ENCODE measurements around the gene FBXL2. TPM values are rescaled to one million over a fixed set of nuclear protein-coding genes. Genes with fewer than 3 reads are reported as not detected.

The FBXL2 gene
- total RNA-seq, 3 donors from 2014 or later (not counting 1 experiment from before 2014, with no cell fraction given): not detected

DNA sequence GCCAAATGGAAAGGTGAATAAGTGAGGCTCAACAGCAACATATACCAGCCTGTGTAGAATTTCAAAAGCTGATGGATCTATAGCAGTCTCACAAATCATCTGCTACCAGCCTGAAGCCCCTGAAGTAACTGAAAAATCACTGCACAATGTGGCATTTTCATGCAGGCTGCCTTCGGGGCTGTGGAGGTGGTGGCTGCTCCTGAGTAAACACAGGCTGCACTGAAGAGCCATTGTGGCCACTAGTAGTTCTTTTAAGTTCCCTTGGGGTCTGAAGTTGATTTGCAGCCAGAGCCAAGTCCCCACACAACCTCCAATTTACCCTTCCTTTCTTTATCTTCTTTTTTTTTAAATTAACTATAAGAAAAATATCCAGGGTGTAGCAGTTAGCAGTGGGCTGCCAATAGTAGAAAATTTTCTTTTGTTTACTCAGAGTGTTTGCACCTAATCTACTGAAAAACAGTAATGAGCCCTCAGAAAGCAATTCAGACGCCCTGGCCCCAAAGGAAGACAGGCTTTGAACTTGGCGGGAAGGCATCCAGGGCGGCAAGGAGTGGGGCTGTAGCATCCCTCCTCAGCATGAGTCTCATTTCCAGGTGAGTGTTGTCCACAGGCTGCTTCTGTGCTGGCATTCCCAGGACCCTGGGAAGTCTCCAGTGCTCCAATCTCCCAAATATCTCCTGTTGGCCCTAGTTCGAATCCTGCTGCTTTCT, 45.3 kb upstream of the FBXL2 start:
- peaks cover 0 to 3% of the 10 kb centered on the region in 2 donors for H3K27me3 Mint-ChIP-seq (ENCODE audit: low read depth in 2 of 2)
- TF ChIP-seq, protein P1, sequence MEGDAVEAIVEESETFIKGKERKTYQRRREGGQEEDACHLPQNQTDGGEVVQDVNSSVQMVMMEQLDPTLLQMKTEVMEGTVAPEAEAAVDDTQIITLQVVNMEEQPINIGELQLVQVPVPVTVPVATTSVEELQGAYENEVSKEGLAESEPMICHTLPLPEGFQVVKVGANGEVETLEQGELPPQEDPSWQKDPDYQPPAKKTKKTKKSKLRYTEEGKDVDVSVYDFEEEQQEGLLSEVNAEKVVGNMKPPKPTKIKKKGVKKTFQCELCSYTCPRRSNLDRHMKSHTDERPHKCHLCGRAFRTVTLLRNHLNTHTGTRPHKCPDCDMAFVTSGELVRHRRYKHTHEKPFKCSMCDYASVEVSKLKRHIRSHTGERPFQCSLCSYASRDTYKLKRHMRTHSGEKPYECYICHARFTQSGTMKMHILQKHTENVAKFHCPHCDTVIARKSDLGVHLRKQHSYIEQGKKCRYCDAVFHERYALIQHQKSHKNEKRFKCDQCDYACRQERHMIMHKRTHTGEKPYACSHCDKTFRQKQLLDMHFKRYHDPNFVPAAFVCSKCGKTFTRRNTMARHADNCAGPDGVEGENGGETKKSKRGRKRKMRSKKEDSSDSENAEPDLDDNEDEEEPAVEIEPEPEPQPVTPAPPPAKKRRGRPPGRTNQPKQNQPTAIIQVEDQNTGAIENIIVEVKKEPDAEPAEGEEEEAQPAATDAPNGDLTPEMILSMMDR (IDR thresholded peaks at IDR 0.05): no peak
- H3K4me3 Mint-ChIP-seq: no peak overlapping the region
- ATAC-seq (no peak), DNase-seq (no peak)
- H3K9me3 ChIP-seq (ENCODE audit: control insufficient read depth, insufficient read depth, low read length): no peaks in the 10 kb centered on the region
- no peak overlapping the region for H3K4me3 ChIP-seq (ENCODE audit: low read length)
- no peaks in the 10 kb centered on the region for H3K27me3 ChIP-seq (ENCODE audit: control insufficient read depth, insufficient read depth, low read length)
- intact Hi-C loops (cut with micrococcal nuclease): no loop called here
- peaks cover 0 to 2% of the 10 kb centered on the region in 2 donors for H3K9me3 Mint-ChIP-seq
- H3K36me3 Mint-ChIP-seq: no peaks in the 10 kb centered on the region
- H3K4me1 ChIP-seq (ENCODE audit: control insufficient read depth, insufficient read depth, low read length): no peaks in the 10 kb centered on the region
- no peak overlapping the region for H3K27ac Mint-ChIP-seq
- 68% methylated on average over 5 of the region's 5 CpGs for WGBS (ENCODE audit: insufficient coverage)
- H3K27ac ChIP-seq (ENCODE audit: low read length): no peak overlapping the region
- no peaks in the 10 kb centered on the region for H3K4me1 Mint-ChIP-seq
- no peaks in the 10 kb centered on the region for H3K36me3 ChIP-seq (ENCODE audit: control insufficient read depth, insufficient read depth, low read length)

DNA sequence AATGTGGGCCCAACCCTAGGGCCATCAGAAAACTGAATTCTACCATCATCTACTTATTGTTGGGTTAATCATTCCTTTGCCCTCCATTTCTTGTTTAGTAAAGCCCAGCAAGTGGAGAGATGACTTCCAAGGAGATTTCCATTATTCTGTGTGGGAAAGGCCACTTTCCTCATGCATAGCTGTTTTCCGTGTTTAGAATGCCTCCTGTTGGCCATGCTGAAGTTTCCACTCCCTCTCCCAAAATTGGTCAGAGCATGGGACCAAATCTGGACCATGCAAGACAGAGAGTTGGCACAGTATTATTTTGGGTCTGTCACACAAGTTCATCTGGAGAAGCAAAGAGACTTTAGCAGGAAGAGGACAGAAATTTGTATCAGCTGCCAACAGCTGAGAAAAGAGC, 43.4 kb upstream of the FBXL2 start:
- Mint-ChIP-seq H3K36me3 (no peaks in the 10 kb centered on the region), H3K4me3 (no peak overlapping the region), H3K9me3 (peaks cover 0 to 2% of the 10 kb centered on the region in 2 donors), H3K27me3 (ENCODE audit: low read depth in 2 of 2) (peaks cover 3 to 6% of the 10 kb centered on the region in 2 donors), H3K27ac (no peak overlapping the region), H3K4me1 (no peaks in the 10 kb centered on the region)
- TF ChIP-seq, protein P1 (IDR thresholded peaks at IDR 0.05): no peak
- Histone ChIP-seq H3K9me3 (ENCODE audit: control insufficient read depth, insufficient read depth, low read length) (no peaks in the 10 kb centered on the region), H3K4me3 (ENCODE audit: low read length) (no peak overlapping the region), H3K27me3 (ENCODE audit: control insufficient read depth, insufficient read depth, low read length) (no peaks in the 10 kb centered on the region), H3K4me1 (ENCODE audit: control insufficient read depth, insufficient read depth, low read length) (no peaks in the 10 kb centered on the region), H3K36me3 (ENCODE audit: control insufficient read depth, insufficient read depth, low read length) (no peaks in the 10 kb centered on the region), H3K27ac (ENCODE audit: low read length) (no peak overlapping the region)
- WGBS (ENCODE audit: insufficient coverage): 94% methylated on average over 1 of the region's 1 CpG
- DNase-seq (no peak), ATAC-seq (no peak)
- intact Hi-C loops (cut with micrococcal nuclease): no loop called here

DNA sequence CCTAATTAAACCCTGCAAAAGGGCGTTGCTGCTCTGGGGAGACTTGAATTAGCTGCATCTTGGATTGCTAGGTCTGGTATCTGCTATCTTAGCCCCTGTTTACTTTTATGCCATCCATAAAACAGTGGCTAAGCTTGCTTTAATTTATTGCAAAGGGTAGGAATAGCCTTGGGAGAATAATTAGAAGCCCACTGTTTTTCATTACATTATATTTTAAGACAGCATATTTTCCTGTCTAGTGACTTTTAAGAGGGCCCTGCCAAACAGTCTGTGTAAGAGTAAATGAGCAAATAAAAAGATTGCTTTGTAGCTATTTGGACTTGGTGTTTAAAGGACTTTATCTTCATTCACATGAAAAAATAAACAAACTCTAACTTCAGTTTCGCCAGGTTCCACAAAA, 41.2 kb upstream of the FBXL2 start:
- intact Hi-C loops (cut with micrococcal nuclease): no loop called here
- no peak overlapping the region for H3K4me3 Mint-ChIP-seq
- TF ChIP-seq, protein P1 (IDR thresholded peaks at IDR 0.05): no peak
- WGBS (ENCODE audit: insufficient coverage): 75% methylated on average over 1 of the region's 2 CpGs
- H3K27me3 Mint-ChIP-seq (ENCODE audit: low read depth in 2 of 2): peaks cover 0 to 24% of the 10 kb centered on the region in 2 donors
- ATAC-seq (no peak), DNase-seq (no peak)
- no peaks in the 10 kb centered on the region for H3K36me3 ChIP-seq (ENCODE audit: control insufficient read depth, insufficient read depth, low read length)
- no peak overlapping the region for H3K27ac Mint-ChIP-seq
- H3K4me1 ChIP-seq (ENCODE audit: control insufficient read depth, insufficient read depth, low read length): no peaks in the 10 kb centered on the region
- no peak overlapping the region for H3K27ac ChIP-seq (ENCODE audit: low read length)
- no peaks in the 10 kb centered on the region for H3K9me3 ChIP-seq (ENCODE audit: control insufficient read depth, insufficient read depth, low read length)
- H3K4me1 Mint-ChIP-seq: no peaks in the 10 kb centered on the region
- H3K36me3 Mint-ChIP-seq: no peaks in the 10 kb centered on the region
- no peaks in the 10 kb centered on the region for H3K9me3 Mint-ChIP-seq
- peaks cover 2% of the 10 kb centered on the region for H3K27me3 ChIP-seq (ENCODE audit: control insufficient read depth, insufficient read depth, low read length)
- no peak overlapping the region for H3K4me3 ChIP-seq (ENCODE audit: low read length)

DNA sequence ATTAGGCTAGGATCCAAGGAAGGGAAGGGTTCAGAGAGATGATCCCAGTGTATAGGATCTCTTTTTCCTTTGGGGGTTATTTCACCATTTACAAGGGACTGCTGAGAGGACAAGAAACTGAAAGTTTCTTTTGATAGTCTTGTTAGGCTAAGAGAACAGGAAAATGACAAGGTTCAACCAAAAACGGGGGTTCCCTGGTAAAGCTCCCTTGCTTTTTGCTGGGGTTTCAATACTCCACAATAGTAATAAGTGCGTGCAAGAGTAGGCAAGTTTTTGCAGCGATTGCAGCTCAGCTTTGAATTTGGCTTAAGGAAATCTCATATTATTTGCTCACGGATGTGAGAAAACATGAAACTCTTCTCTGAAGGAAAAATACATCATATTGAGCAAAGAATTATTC, 39.8 kb upstream of the FBXL2 start:
- H3K27me3 ChIP-seq (ENCODE audit: control insufficient read depth, insufficient read depth, low read length): peaks cover 2% of the 10 kb centered on the region
- peaks cover 0 to 31% of the 10 kb centered on the region in 2 donors for H3K27me3 Mint-ChIP-seq (ENCODE audit: low read depth in 2 of 2)
- intact Hi-C loops (cut with micrococcal nuclease): no loop called here

More for the DNA sequence above, 39.8 kb upstream of the FBXL2 start:
- Histone ChIP-seq H3K27ac (ENCODE audit: low read length) (no peak overlapping the region), H3K4me3 (ENCODE audit: low read length) (no peak overlapping the region), H3K9me3 (ENCODE audit: control insufficient read depth, insufficient read depth, low read length) (no peaks in the 10 kb centered on the region), H3K4me1 (ENCODE audit: control insufficient read depth, insufficient read depth, low read length) (no peaks in the 10 kb centered on the region), H3K36me3 (ENCODE audit: control insufficient read depth, insufficient read depth, low read length) (no peaks in the 10 kb centered on the region)
- TF ChIP-seq, protein P1 (IDR thresholded peaks at IDR 0.05): no peak
- DNase-seq (no peak), ATAC-seq (no peak)
- H3K4me1 Mint-ChIP-seq: no peaks in the 10 kb centered on the region
- H3K36me3 Mint-ChIP-seq: no peaks in the 10 kb centered on the region
- 87% methylated on average over 4 of the region's 4 CpGs for WGBS (ENCODE audit: insufficient coverage)
- H3K4me3 Mint-ChIP-seq: no peak overlapping the region
- H3K27ac Mint-ChIP-seq: no peak overlapping the region
- no peaks in the 10 kb centered on the region for H3K9me3 Mint-ChIP-seq
